H1 (cell line): ENCODE results near the gene PLCB1. TPM values are rescaled to one million over a fixed set of nuclear protein-coding genes. Genes with fewer than 3 reads are reported as not detected.

Source experiments
- CTCF ChIA-PET: fragments of 300-600 bp; sonication (Branson Sonifier 250); formaldehyde crosslinking; loops from one replicate; lab custom pipeline; 2021; ENCODE audit not compliant: partially characterized antibody; lab: Charles Lee
- POLR2A ChIA-PET: fragments of 300-600 bp; sonication (Branson Sonifier 250); formaldehyde crosslinking; loops from one replicate; lab custom pipeline; 2021; ENCODE audit warnings: inconsistent platforms; ENCODE audit not compliant: partially characterized antibody; lab: Charles Lee
- DNase-seq, 2 experiments: peaks; one replicate each; pipeline versions ENCODE4 v3.0.0 to v3.0.0-alpha.2; 2010 to 2022; ENCODE audit warnings: low spot score in 2 of 2, low read depth in 1 of 2, mixed read lengths in 1 of 2
- FAIRE-seq: peaks from 2 replicates; lab custom pipeline; 2011; peaks lifted over from hg19 to GRCh38; lab: Jason Lieb, UNC
- H2AFZ ChIP-seq: 2 replicates; pipeline ENCODE4 v1.8.1; 2012; ENCODE audit warnings: low read length, inconsistent platforms
- H2AK5ac ChIP-seq: 2 replicates; pipeline ENCODE4 v1.6.1; 2013; ENCODE audit warnings: low read depth, low read length
- H2BK120ac ChIP-seq: replicated peaks from 2 replicates; pipeline ENCODE3; 2013; ENCODE audit warnings: low read depth, low read length, inconsistent platforms
- H2BK12ac ChIP-seq: 2 replicates; pipeline ENCODE4 v1.6.1; 2013; ENCODE audit warnings: low read depth, low read length
- H2BK15ac ChIP-seq: 2 replicates; pipeline ENCODE4 v1.6.1; 2013; ENCODE audit warnings: low read length
- H2BK20ac ChIP-seq: 2 replicates; pipeline ENCODE4 v1.6.1; 2013; ENCODE audit warnings: low read length
- H2BK5ac ChIP-seq: 2 replicates; pipeline ENCODE4 v1.6.1; 2013; ENCODE audit warnings: low read depth, low read length
- H3K14ac ChIP-seq: 2 replicates; pipeline ENCODE4 v1.6.1; 2013; ENCODE audit warnings: inconsistent platforms; ENCODE audit not compliant: insufficient read length
- H3K18ac ChIP-seq: 2 replicates; pipeline ENCODE4 v1.6.1; 2013; ENCODE audit warnings: low read length; ENCODE audit errors: extremely low read depth
- H3K23ac ChIP-seq: 2 replicates; pipeline ENCODE4 v1.6.1; 2013; ENCODE audit warnings: inconsistent platforms; ENCODE audit not compliant: insufficient read length
- H3K23me2 ChIP-seq: 2 replicates; pipeline ENCODE4 v1.6.1; 2013; ENCODE audit warnings: low read depth, low read length
- H3K27ac ChIP-seq: 2 replicates; pipeline ENCODE4 v1.6.1; 2011; ENCODE audit warnings: low read depth, low read length, inconsistent platforms
- H3K27me3 ChIP-seq, 4 experiments: replicated peaks in 1 of 4; 1 replicate in 1 of 4; 2 replicates in 3 of 4; pipeline versions ENCODE4 v1.6.1 to v1.8.1; 2011 to 2013; ENCODE audit warnings: low read length in 3 of 4, mild to moderate bottlenecking in 3 of 4, inconsistent platforms in 2 of 4, mixed read lengths in 2 of 4, moderate library complexity in 1 of 4; ENCODE audit not compliant: control insufficient read depth in 3 of 4, insufficient read depth in 3 of 4; ENCODE audit errors: extremely low read depth in 1 of 4
- H3K36me3 ChIP-seq, 4 experiments: 2 replicates each; pipeline versions ENCODE4 v1.6.1 to v1.8.1; 2011 to 2013; ENCODE audit warnings: mild to moderate bottlenecking in 4 of 4, low read length in 3 of 4, moderate library complexity in 2 of 4, control low read depth in 1 of 4, inconsistent platforms in 1 of 4; ENCODE audit not compliant: insufficient read depth in 4 of 4, control insufficient read depth in 2 of 4
- H3K4ac ChIP-seq: replicated peaks from 2 replicates; pipeline ENCODE3; 2013; ENCODE audit warnings: low read length, low read depth, mixed read lengths, inconsistent platforms; ENCODE audit not compliant: insufficient read length
- H3K4me1 ChIP-seq, 4 experiments: replicated peaks in 1 of 4; 1 replicate in 1 of 4; 2 replicates in 3 of 4; pipeline versions ENCODE4 v1.6.1 to v1.8.1; 2011 to 2013; ENCODE audit warnings: low read length in 3 of 4, inconsistent platforms in 2 of 4, mixed read lengths in 1 of 4; ENCODE audit not compliant: insufficient read depth in 4 of 4, control insufficient read depth in 3 of 4
- H3K4me2 ChIP-seq, 2 experiments: 2 replicates each; pipeline versions ENCODE4 v1.6.1 to v1.8.1; 2011 to 2013; ENCODE audit warnings: low read depth in 2 of 2, low read length in 2 of 2, control low read depth in 1 of 2, inconsistent platforms in 1 of 2, mild to moderate bottlenecking in 1 of 2; ENCODE audit not compliant: insufficient read depth in 1 of 2
- H3K4me3 ChIP-seq, 4 experiments: fragments of 200-600, 300-600 bp in 1 of 4; sonication (generic), shearing (Covaris generic), sonication (Bioruptor Twin) in 1 of 4; 2 replicates each; pipeline versions ENCODE4 v1.5.1 to v1.8.1; 2011 to 2016; ENCODE audit warnings: low read length in 4 of 4, low read depth in 3 of 4, control low read depth in 2 of 4, inconsistent platforms in 2 of 4, mild to moderate bottlenecking in 2 of 4, mixed read lengths in 1 of 4, moderate library complexity in 1 of 4; ENCODE audit not compliant: insufficient read depth in 2 of 4; ENCODE audit errors: extremely low read depth in 1 of 4
- H3K56ac ChIP-seq: replicated peaks from 2 replicates; pipeline ENCODE3; 2013; ENCODE audit warnings: low read depth, mild to moderate bottlenecking, mixed read lengths, low read length, inconsistent platforms; ENCODE audit not compliant: insufficient read length
- H3K79me1 ChIP-seq: 2 replicates; pipeline ENCODE4 v1.6.1; 2013; ENCODE audit warnings: low read depth, low read length, control low read depth
- H3K79me2 ChIP-seq, 2 experiments: 2 replicates each; pipeline versions ENCODE4 v1.6.1 to v1.8.1; 2012 to 2013; ENCODE audit warnings: low read length in 2 of 2, mild to moderate bottlenecking in 2 of 2, inconsistent platforms in 1 of 2; ENCODE audit not compliant: insufficient read depth in 2 of 2, control insufficient read depth in 1 of 2
- H3K9ac ChIP-seq, 4 experiments: replicated peaks in 1 of 4; 1 replicate in 1 of 4; 2 replicates in 3 of 4; pipeline versions ENCODE4 v1.6.1 to v1.8.1; 2011 to 2013; ENCODE audit warnings: low read depth in 3 of 4, low read length in 3 of 4, control low read depth in 2 of 4, mild to moderate bottlenecking in 2 of 4, moderate library complexity in 2 of 4, inconsistent platforms in 1 of 4; ENCODE audit errors: extremely low read depth in 1 of 4
- H3K9me3 ChIP-seq, 2 experiments: 2 replicates each; pipeline versions ENCODE4 v1.6.1 to v1.8.1; 2012 to 2013; ENCODE audit warnings: mild to moderate bottlenecking in 2 of 2, moderate library complexity in 2 of 2, control low read depth in 1 of 2, inconsistent platforms in 1 of 2, low read depth in 1 of 2, low read length in 1 of 2, mixed read lengths in 1 of 2; ENCODE audit not compliant: insufficient read depth in 2 of 2
- H4K20me1 ChIP-seq, 2 experiments: replicated peaks in 1 of 2; 2 replicates each; pipeline versions ENCODE3 to v1.8.1; 2011 to 2013; ENCODE audit warnings: inconsistent platforms in 2 of 2, low read length in 2 of 2, mild to moderate bottlenecking in 1 of 2; ENCODE audit not compliant: insufficient read depth in 2 of 2, control insufficient read depth in 1 of 2
- H4K5ac ChIP-seq: 2 replicates; pipeline ENCODE4 v1.6.1; 2013; ENCODE audit warnings: low read length, low read depth, mixed read lengths, inconsistent platforms; ENCODE audit not compliant: insufficient read length
- H4K8ac ChIP-seq: 2 replicates; pipeline ENCODE4 v1.8.0; 2013; ENCODE audit warnings: mild to moderate bottlenecking, moderate library complexity, low read length, inconsistent platforms; ENCODE audit not compliant: insufficient read depth; ENCODE audit errors: extremely low read depth
- H4K91ac ChIP-seq: replicated peaks from 2 replicates; pipeline ENCODE3; 2013; ENCODE audit warnings: low read length, mixed read lengths, inconsistent platforms; ENCODE audit not compliant: insufficient read length
- ASH2L ChIP-seq: fragments of 200-600, 300-600 bp; sonication (generic); IDR thresholded peaks from one replicate; pipeline ENCODE4 v1.7.1; 2017; ENCODE audit warnings: low read length
- ATF2 ChIP-seq: IDR thresholded peaks from 2 replicates; pipeline ENCODE4 v1.6.1; 2012; ENCODE audit warnings: low read length, inconsistent platforms
- BCL11A ChIP-seq, 2 experiments: IDR thresholded peaks; one replicate each; pipeline ENCODE4 v1.6.1; 2011; ENCODE audit warnings: low read depth in 2 of 2, low read length in 2 of 2, mild to moderate bottlenecking in 2 of 2
- EP300 ChIP-seq, 2 experiments: IDR thresholded peaks; 1 replicate in 1 of 2; 2 replicates in 1 of 2; pipeline ENCODE4 v1.6.1; 2011 to 2012; ENCODE audit warnings: low read depth in 2 of 2, low read length in 2 of 2, mild to moderate bottlenecking in 2 of 2, borderline replicate concordance in 1 of 2, inconsistent platforms in 1 of 2, moderate library complexity in 1 of 2
- EZH2 ChIP-seq: fragments of 200-600 bp; sonication (generic); IDR thresholded peaks from 2 replicates; pipeline ENCODE4 v1.7.1; 2012; ENCODE audit warnings: low read depth, mild to moderate bottlenecking, moderate library complexity, low read length, inconsistent platforms; ENCODE audit not compliant: severe bottlenecking
- HDAC6 ChIP-seq: IDR thresholded peaks from one replicate; pipeline ENCODE4 v1.7.1; 2012; ENCODE audit warnings: low read depth, mild to moderate bottlenecking, inconsistent platforms, low read length, moderate library complexity
- JUN ChIP-seq: IDR thresholded peaks from 2 replicates; pipeline ENCODE4 v1.6.1; 2011; ENCODE audit warnings: low read depth, mild to moderate bottlenecking, improper control_type of control experiment, low read length
- JUND ChIP-seq: IDR thresholded peaks from 2 replicates; pipeline ENCODE4 v1.6.1; 2011; ENCODE audit warnings: mild to moderate bottlenecking, improper control_type of control experiment, low read length
- KDM1A ChIP-seq: fragments of 200-600, 300-600 bp; sonication (generic); IDR thresholded peaks from 2 replicates; pipeline ENCODE4 v1.7.1; 2016; ENCODE audit warnings: mild to moderate bottlenecking, low read length, borderline replicate concordance
- SIRT6 ChIP-seq: IDR thresholded peaks from one replicate; pipeline ENCODE4 v1.7.1; 2012; ENCODE audit warnings: low read length, inconsistent platforms
- SP4 ChIP-seq: IDR thresholded peaks from 2 replicates; pipeline ENCODE4 v1.6.1; 2012; ENCODE audit warnings: low read length, inconsistent platforms
- SRF ChIP-seq: IDR thresholded peaks from 2 replicates; pipeline ENCODE4 v1.6.1; 2011; ENCODE audit warnings: mild to moderate bottlenecking, low read depth, low read length, moderate library complexity
- SUZ12 ChIP-seq: fragments of 200-600 bp; sonication (generic); IDR thresholded peaks from 2 replicates; pipeline ENCODE4 v1.6.1; 2012; ENCODE audit warnings: mild to moderate bottlenecking, inconsistent platforms, low read length, moderate library complexity, mixed read lengths
- TBP ChIP-seq: IDR thresholded peaks from 2 replicates; pipeline ENCODE4 v1.6.1; 2011; ENCODE audit warnings: low read depth, low read length, improper control_type of control experiment
- TCF12 ChIP-seq: IDR thresholded peaks from 2 replicates; pipeline ENCODE4 v1.6.1; 2011; ENCODE audit warnings: low read depth, mild to moderate bottlenecking, low read length
- polyA plus RNA-seq, 7 experiments: library from polyadenylated mRNA; depleted of rRNA in 3 of 7; stranded (reverse) in 5 of 7; unstranded in 2 of 7; fragments of >200 nt in 5 of 7; fragments of 200-250 nt in 2 of 7; gene quantifications; 1 replicate in 5 of 7; 2 replicates in 1 of 7; 4 replicates in 1 of 7; pipeline versions ENCODE4 v1.2.1 to v1.2.3, GENCODE V29; 2011 to 2013; ENCODE audit warnings: missing spikeins in 2 of 7, mixed read lengths in 2 of 7
- total RNA-seq: library from RNA; stranded (reverse); fragmentation: NEBNext Ultra II Directional; extraction: Animal tissue kit (Norgen Biotek cat#: 25700); gene quantifications from 2 replicates; pipeline ENCODE4 v1.2.1, GENCODE V29; 2021

PLCB1 gene
- total and polyA plus RNA-seq, 2 of the 8 experiments (the other 6 are each of a cell fraction or from before 2014, with no cell fraction given) = 2.6 to 9.1 TPM

GRCh38 chr20:8200220-8200619 is 68.2 kb downstream of the PLCB1 start:
- no peak overlapping the region for H2AK5ac ChIP-seq
- H3K4me3 ChIP-seq = no peak overlapping the region
- H2BK12ac ChIP-seq = no peak overlapping the region
- no peak overlapping the region for H2BK5ac ChIP-seq
- no peaks in the 10 kb centered on the region for H3K27me3 ChIP-seq
- H4K8ac ChIP-seq = no peak overlapping the region
- H2BK120ac ChIP-seq = no peak overlapping the region
- H3K27ac ChIP-seq = no peak overlapping the region
- no peak overlapping the region for H3K23ac ChIP-seq
- H3K18ac ChIP-seq = no peak overlapping the region
- H3K9ac ChIP-seq = no peak overlapping the region
- TF ChIP-seq HDAC6 (no peak), JUND (no peak), TCF12 (no peak), JUN (no peak), KDM1A (no peak), SP4 (no peak), EZH2 (no peak), EP300 (IDR thresholded peaks at IDR 0.05; ENCODE audit: borderline replicate concordance in 1 of 2, low read depth in 2 of 2, low read length in 2 of 2) (no peak), SUZ12 (no peak), ATF2 (no peak), ASH2L (no peak), SIRT6 (no peak), SRF (no peak), TBP (no peak), BCL11A (IDR thresholded peaks at IDR 0.05; ENCODE audit: low read depth in 2 of 2, low read length in 2 of 2) (no peak)
- no peaks in the 10 kb centered on the region for H3K79me1 ChIP-seq
- H3K36me3 ChIP-seq = no peaks in the 10 kb centered on the region
- ChIA-PET POLR2A (no interaction called here), CTCF (interaction anchor here (0.6 kb wide), 1 partner anchor 1004 kb away, joined by 4 read pairs; no protein-coding TSS in a partner anchor)
- H4K20me1 ChIP-seq = no peaks in the 10 kb centered on the region
- no peak overlapping the region for H3K4ac ChIP-seq
- no peak overlapping the region for H3K14ac ChIP-seq
- H2BK15ac ChIP-seq = no peak overlapping the region
- H3K56ac ChIP-seq = no peak overlapping the region
- H4K91ac ChIP-seq = no peak overlapping the region
- no peak overlapping the region for H2BK20ac ChIP-seq
- no peaks in the 10 kb centered on the region for H3K79me2 ChIP-seq
- no peaks in the 10 kb centered on the region for H3K4me1 ChIP-seq
- DNase-seq (no peak), FAIRE-seq (no peak)
- no peak overlapping the region for H3K4me2 ChIP-seq
- no peak overlapping the region for H4K5ac ChIP-seq
- no peak overlapping the region for H2AFZ ChIP-seq
- no peaks in the 10 kb centered on the region for H3K23me2 ChIP-seq
- H3K9me3 ChIP-seq = no peaks in the 10 kb centered on the region
